ENCODE measurements around the gene CYP17A1.

DNA sequence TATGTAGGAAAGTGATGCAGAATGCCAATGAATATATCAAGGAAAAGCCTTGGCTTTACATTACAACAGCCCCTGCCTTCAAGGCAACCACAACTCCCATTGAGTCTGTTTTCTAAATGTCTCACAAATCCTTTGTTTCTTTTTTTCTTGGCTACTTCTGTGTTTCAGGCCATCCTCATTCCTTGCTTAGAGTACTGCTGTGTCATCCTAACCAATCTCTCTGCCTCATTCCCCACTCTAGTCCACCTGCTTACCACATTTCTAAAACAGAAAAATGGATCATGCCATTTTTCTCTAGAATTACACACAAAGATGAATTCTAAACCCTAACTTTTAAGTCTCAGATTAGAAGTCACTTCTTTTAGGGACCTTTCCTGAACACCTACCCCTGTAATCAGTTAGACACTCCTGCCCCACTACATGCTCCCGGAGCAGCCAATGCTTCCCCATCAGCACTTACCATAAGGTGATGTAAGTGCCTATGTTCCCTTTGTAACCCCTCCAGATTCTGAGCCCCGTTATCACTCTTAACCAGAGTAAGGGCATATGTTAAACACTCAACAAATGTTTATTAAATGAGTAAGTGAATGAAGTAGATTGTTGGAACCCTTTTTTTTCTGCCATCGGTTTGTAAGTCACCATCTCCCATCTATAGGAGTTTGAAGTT lies 19.7 kb upstream of the CYP17A1 start:
- TF ChIP-seq CTCF (IDR thresholded peaks at IDR 0.05) (no peak), POLR2A (IDR thresholded peaks at IDR 0.05) (no peak)

Measured in ovary (tissue), 3 donors.